ENCODE measurements around the gene ARNT2.

Gene ARNT2

DNA sequence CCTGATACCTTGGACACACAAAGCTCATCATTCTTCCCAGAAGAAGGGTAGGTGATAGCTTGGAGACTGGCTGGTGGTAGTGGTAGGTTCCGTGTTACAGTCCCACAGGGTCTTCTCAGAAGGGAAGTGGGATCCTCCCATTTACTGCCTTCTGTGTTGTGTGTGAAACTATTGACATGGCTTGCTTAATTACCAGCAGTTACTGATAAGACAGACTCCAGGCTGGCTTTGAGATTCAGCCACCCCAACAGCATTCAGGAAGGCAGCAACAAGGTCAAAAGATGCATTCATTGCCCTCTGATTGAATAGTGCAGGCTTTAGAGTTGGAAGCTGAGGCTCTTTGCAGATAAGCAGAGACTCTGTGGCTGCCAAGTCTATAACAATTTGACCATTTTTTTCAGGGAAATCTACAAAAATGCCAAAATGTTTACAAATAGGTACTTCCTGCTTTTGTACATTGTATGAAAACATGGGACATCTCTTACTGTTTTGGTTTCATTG lies 7.7 kb downstream of the ARNT2 start:
- no peak for DNase-seq (ENCODE audit: low read depth)

GRCh38 chr15:80414546-80415357 lies 10.6 kb downstream of the ARNT2 start:
- no peak for DNase-seq (ENCODE audit: low read depth)

DNA sequence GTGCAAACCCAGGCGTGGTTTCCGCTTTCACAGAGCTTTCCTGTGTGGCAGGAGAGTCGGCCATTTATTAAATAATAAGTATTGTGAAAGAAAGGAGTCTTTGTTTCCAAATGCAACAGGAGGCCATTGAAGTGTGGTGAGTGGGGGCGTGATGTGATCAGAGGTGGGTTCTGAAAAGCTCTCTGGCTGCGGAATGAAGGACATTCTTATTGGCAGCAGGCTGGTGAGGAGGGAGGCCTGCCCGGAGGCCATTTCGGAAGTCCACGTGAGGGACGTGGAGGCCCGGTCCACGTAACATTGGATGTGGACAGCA lies 11.1 kb downstream of the ARNT2 start:
- DNase-seq (ENCODE audit: low read depth), result no peak

- DNase-seq (ENCODE audit: low read depth), result no peak
These were observed 12.5 kb downstream of the ARNT2 start for GRCh38 chr15:80416702-80417101.

DNA sequence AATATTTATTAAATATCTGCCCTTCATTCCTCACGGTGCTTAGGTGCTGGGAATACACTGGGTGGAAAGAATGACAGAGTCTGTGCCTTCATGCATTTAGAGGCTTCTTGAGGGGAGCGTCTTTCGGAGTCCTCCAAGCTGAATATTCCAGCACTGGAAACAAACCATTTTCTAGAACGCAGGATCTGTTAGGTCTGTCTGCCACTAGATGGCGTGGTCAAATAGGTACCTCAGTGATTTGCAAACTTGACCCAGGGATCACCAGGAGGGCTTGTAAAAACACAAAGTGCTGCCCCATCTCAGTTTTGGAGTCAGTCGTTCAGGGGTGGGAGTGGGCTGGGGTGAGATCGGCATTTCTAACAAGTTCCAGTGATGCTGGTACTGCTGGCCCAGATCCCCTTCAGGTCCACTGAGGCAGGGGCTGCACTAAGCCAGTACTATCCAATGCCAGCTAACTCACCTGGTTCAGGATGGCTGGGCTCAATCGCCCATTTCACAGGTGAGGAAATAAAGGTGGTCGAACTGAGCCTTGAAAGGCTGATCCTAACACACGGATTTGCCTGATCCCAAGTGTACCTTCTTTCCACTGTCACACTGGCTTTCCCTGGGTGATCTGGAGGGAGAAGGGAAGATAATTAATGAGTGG lies 14.8 kb downstream of the ARNT2 start:
- DNase-seq (ENCODE audit: low read depth), result peak; percentile 62

GRCh38 chr15:80419546-80419945 lies 15.4 kb downstream of the ARNT2 start:
- peak; percentile 23 for DNase-seq (ENCODE audit: low read depth)

DNA sequence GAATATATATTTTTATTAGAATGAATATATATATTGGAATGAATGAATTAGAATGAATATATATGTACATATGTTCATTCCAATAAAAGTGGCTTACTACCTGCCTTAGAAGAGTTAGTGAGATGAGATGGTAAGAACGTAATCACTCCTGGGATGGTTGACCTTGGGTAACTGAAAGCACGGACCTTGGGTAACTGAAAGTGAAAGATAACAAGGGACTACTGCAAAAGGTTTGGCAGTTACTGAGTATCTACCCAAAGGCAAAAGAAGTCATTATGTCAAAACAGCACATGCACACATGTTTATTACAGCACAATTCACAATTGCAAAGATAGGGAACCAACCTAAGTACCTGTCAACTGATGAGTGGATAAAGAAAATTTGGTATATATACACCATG lies 16.5 kb downstream of the ARNT2 start:
- no peak for DNase-seq (ENCODE audit: low read depth)

GRCh38 chr15:80423215-80423614 lies 19.0 kb downstream of the ARNT2 start:
- peak; percentile 36 for DNase-seq (ENCODE audit: low read depth)

- no peak for DNase-seq (ENCODE audit: low read depth)
These were observed 20.2 kb downstream of the ARNT2 start for GRCh38 chr15:80424381-80424780.

GRCh38 chr15:80426316-80426715 lies 22.1 kb downstream of the ARNT2 start:
- DNase-seq (ENCODE audit: low read depth), result no peak

DNA sequence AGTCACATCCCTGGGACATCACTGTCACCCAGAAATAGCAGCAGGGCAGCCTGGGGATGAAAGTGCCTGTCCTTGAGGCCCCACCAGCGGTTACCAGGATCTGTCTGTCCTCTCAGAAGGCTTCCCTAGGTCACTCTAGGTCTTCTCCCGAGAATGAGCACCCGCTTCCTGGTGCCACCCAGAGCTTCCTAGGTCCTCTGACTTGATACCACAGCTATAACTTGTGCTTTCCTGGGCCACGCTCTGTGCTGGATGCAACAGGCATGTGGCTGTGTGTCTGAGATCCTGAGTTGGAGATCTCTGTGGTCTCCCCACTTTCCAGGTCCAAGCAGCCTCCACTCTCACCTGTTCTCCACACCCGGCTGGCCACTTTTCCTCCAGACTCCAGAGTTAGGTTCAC lies 25.8 kb downstream of the ARNT2 start:
- no peak for DNase-seq (ENCODE audit: low read depth)

- DNase-seq (ENCODE audit: low read depth), result no peak
These were observed 27.6 kb downstream of the ARNT2 start for GRCh38 chr15:80431635-80432344.

GRCh38 chr15:80432345-80432702 lies 28.1 kb downstream of the ARNT2 start:
- DNase-seq (ENCODE audit: low read depth), result no peak

GRCh38 chr15:80433836-80434235 lies 29.7 kb downstream of the ARNT2 start:
- DNase-seq (ENCODE audit: low read depth), result no peak

DNA sequence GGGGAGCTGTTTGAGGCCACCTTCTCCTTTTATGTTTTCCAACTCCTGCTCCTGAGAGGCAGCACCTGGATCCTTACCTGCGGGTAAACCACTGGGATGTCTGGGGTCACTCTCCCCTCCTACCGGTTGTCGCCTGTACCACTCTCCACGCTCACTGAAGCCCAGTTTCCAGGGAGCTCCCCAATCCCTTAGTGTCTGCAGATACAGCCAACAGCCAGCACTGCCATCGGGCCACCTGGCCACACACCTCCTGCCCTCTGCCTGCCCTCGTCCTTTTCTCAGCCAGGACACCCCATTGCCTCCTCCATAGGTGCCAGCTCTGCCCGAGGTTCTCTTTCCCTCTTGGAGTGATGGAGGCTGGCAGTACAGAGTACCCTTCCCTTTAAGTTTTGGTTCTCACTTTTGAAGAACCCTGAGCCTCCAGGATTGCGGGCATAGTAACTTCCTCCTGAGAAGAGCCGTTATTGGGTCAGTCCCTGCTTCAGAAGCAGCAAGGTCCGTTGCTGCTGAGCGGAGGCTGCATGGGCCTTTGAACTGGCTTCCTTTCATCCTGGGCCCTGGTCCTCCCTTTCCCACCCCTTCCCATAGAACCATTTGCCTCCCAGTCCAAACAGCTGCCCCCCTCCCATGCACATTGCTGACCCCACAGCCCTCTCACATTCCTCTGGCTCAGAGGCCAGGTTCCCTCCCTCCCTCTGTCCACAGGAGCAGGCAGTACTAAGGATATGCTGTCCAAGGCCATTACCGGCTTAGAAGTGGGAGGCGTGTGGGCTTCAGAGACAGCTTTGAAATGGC lies 30.9 kb downstream of the ARNT2 start:
- DNase-seq (ENCODE audit: low read depth), result no peak

DNA sequence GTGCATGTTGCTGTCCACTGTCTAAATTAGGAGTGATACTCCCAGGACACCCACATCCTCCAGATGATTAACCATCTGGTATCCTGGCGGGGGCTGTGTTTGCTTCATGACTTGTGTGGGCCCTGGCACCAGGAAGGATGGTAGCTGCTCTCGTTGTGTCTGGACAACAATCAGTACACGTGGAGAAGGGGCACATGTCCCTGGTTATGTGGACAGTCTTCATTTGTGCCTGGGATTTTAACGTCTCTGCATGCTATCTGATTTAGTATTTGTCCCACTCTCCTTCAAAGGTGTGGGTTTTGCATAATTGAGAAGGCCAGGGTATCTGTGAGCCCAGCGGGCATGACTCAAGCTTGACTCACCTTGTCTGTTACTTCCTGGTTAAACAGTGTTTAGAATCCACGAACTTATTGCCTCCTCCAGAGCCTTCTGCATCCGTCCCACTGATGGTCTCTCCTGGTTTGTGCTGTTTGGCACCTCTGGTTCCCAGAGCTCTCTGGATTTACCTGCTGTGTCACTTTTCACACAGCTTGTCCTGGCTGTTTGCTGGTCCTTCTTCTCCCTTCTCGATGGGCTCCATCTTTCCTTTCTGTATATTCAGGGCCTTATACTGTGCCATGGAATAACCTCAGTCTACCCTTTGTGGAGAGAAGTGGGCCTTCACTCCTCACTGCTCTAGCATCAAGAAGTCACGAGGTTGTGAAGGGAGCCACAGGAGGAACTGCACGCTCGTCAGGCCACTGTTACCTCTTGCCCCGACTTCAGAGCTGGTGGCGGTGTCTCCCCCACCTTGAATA lies 32.5 kb downstream of the ARNT2 start:
- DNase-seq (ENCODE audit: low read depth), result peak; percentile 54

- DNase-seq (ENCODE audit: low read depth), result no peak
These were observed 33.2 kb downstream of the ARNT2 start for GRCh38 chr15:80437334-80437891.

DNA sequence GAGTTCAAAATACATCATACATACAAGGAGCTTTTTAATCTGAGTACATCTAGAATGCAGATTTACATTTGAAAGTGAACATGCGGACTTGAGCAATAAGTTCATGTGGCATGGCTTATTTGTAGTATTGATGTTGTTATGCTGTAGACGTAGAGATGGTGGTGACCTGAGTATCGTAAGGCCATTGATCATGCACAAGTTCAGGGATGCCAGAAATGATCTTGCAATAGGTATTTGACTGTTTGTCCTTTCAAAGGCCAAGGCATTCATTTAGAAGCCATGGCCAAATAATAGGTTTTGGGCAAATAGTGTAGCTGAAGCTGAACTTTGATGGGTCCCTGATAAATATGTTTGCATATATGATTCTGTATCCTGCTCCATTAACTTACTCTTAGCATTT lies 35.0 kb downstream of the ARNT2 start:
- no peak for DNase-seq (ENCODE audit: low read depth)

DNA sequence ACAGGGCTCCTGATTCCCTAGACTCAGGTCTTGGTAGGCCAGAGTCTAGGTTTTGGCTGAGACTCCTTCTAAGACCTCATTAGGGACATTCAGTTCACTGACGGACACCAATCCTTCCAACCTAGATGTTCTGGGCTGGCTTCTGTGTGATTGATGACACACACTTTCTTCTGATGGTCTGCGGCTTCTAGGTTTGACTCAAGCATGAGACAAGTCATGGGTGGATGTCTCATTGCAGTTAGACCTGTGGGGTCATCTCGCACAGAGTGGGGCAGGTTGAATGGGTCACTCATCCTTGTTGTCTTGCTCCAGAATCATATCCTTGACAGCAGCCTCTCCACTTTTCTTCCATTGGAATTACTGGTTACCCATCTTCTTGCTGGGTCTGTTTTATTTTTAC lies 35.8 kb downstream of the ARNT2 start:
- DNase-seq (ENCODE audit: low read depth), result no peak

DNA sequence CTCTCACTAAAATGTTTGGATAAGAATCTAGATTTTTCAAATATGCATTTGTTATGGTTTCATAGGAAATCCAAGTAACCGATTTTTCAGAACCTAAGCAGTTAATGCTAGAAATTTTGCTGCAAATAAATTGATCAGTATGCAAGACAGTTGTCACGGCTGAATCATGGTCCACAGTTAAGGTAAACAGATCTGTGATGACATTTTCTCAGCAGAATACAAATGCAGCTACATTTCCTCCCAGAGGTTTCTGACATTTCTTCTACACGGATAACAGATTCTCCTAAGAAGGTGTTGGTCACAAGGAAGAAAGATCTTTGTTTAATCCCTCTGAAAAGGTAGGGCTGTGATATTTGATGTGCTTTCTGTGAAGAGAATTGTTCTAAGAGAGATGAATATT lies 36.9 kb downstream of the ARNT2 start:
- no peak for DNase-seq (ENCODE audit: low read depth)

GRCh38 chr15:80441714-80442113 lies 37.5 kb downstream of the ARNT2 start:
- DNase-seq (ENCODE audit: low read depth), result no peak
